Ovary (tissue), 3 donors: ENCODE data around the gene LAT.

Experiments used
- POLR2A ChIP-seq: fragments of 450-650 bp; IDR thresholded peaks from one replicate; pipeline ENCODE4 v1.6.1; 2017; ENCODE audit warnings: antibody characterized with exemption, mild to moderate bottlenecking, moderate library complexity
- TF ChIP-seq, protein P1 (sequence below), 3 donors: fragments of 450-650 bp in 2 of 3; fragments of 200-600 bp in 1 of 3; IDR thresholded peaks; one replicate each; pipeline versions ENCODE4 v1.5.1 to v1.8.0; 2016 to 2022; ENCODE audit warnings: antibody characterized with exemption in 3 of 3, mild to moderate bottlenecking in 1 of 3
- donor health status: DM: no; HTN: no; CAD: no.

GRCh38 chr16:28974437-28975157, 10.3 kb upstream of the LAT start, which contains the start of gene SPNS1:
- TF ChIP-seq, protein P1, sequence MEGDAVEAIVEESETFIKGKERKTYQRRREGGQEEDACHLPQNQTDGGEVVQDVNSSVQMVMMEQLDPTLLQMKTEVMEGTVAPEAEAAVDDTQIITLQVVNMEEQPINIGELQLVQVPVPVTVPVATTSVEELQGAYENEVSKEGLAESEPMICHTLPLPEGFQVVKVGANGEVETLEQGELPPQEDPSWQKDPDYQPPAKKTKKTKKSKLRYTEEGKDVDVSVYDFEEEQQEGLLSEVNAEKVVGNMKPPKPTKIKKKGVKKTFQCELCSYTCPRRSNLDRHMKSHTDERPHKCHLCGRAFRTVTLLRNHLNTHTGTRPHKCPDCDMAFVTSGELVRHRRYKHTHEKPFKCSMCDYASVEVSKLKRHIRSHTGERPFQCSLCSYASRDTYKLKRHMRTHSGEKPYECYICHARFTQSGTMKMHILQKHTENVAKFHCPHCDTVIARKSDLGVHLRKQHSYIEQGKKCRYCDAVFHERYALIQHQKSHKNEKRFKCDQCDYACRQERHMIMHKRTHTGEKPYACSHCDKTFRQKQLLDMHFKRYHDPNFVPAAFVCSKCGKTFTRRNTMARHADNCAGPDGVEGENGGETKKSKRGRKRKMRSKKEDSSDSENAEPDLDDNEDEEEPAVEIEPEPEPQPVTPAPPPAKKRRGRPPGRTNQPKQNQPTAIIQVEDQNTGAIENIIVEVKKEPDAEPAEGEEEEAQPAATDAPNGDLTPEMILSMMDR (IDR thresholded peaks at IDR 0.05) = peak in 1 of 3 donors; percentile 22
- peak; percentile 48 for TF ChIP-seq POLR2A
